ENCODE results near the gene VPS50. TPM values are rescaled to one million over a fixed set of nuclear protein-coding genes. Genes with fewer than 3 reads are reported as not detected.

Gene VPS50
- total RNA-seq (10 to 100 TPM; 14.3 to 23.0 (median 22.0) TPM), polyA plus RNA-seq (6.4 TPM)
- long read RNA-seq, donor 1, transcript VPS50-202 (28 exons, 3,613 nt): major isoform, 17 of 19 reads
- long read RNA-seq, donor 1, partial matches to known transcripts: 2 of 19 reads
- long read RNA-seq, donor 1, other reads (novel, unspliced or antisense): 0 of 19 reads
- long read RNA-seq, donor 2, transcript VPS50-202 (28 exons, 3,613 nt): major isoform, 13 of 21 reads
- long read RNA-seq, donor 2, partial matches to known transcripts: 1 of 21 reads
- long read RNA-seq, donor 2, other reads (novel, unspliced or antisense): 7 of 21 reads
- long read RNA-seq, donor 3, transcript VPS50-202 (28 exons, 3,613 nt): major isoform, 36 of 54 reads
- long read RNA-seq, donor 3, partial matches to known transcripts: 3 of 54 reads
- long read RNA-seq, donor 3, other reads (novel, unspliced or antisense): 15 of 54 reads
- long read RNA-seq, donor 4, transcript VPS50-202 (28 exons, 3,613 nt): major isoform, 8 of 12 reads
- long read RNA-seq, donor 4, partial matches to known transcripts: 1 of 12 reads
- long read RNA-seq, donor 4, other reads (novel, unspliced or antisense): 3 of 12 reads

DNA sequence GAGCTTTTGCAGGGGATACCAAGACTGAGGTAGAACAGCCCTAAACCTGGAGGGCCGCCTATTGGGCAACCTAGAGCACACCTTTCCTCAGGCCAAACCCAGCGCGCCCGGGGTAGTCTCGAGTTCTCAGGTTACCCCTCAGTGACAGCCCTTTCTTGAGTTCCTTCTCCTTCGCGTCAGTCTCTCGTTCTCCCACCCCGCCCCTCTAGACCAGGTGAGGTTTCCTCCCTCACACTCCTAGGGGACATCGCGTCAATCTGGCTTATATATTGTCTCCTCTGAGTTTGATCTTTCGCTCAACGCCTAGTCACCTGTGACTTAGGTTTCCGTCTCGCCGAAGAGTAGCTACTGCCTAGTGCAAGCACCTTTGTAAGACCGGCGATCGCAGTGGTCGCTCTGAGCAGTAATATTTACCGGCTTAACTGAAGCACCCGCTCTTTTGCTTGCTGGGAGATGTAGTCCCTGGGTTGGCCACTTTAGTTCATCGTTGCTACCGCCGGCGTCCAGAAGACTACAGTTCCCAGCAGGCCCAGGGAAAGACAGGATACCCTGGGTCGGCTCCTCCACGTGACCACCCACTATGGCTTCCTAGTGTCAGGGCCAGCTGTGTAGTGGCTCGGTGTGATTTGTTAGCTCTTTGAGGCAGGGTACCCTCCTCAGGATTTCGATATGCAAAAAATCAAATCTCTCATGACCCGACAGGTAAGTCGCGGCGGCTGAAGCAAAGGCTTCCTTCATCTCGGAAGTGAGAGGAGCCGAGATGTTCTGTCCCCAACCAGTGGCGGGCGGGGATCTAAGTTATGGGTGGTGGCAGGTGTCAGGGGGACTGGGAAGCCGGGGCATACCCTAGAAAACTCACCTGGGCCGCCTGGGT, at the start of gene VPS50:
TSS of gene VPS50 (plus strand) at position 568 of the 874 bp plus-strand sequence. CDS start at position 670, 102 bp downstream.
- intact Hi-C loops (cut with DNase I): no loop called here
- WGBS: under 1% methylated on average over 40 of the region's 40 CpGs
- Histone ChIP-seq H3K4me3 (ENCODE audit: low read length) (peak within 1 kb of the TSS; percentile 93), H3K27ac (ENCODE audit: low read length) (peak within 1 kb of the TSS; percentile 79), H3K4me1 (ENCODE audit: control insufficient read depth, insufficient read depth, low read length) (no peaks in the 10 kb centered on the region), H3K9me3 (ENCODE audit: control insufficient read depth, low read length) (no peaks in the 10 kb centered on the region), H3K27me3 (ENCODE audit: control insufficient read depth, insufficient read depth) (no peaks in the 10 kb centered on the region)
- DNase-seq (peak; percentile 95 to 97 (median 95)), ATAC-seq (peak; percentile 100)

DNA sequence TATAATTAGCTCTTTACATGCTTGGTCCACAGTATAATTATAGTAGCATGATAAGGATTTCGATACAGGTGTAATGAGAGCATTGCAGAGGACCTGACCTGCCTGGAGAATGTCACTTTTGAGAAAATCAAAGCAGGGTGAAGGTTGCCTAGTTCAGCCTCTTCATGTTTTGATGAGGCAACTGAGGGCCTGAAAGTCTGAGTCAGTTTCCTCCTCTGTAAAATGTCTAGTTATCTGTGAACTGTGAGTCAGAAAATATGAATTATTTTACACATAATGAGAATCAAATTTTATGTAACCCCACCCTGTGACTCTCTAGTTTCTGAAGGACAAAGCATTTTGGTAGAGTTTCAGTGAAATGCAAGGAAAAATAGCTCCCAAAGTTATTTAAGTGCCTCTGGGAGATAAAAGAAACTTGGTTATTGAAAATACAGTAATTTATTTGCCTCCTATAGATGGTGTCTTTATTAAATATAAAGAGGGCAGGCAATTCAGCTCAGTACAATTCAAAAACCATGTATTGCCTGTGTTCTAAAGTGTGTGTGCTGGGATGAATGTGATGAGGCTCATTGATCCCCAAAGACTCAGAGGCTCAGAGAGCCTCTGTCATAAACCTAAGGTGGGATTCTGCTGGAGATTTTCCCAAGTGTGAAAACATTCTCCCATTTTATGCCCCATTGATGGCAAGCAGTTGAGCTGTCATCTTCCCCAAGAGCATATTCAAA, 46.7 kb upstream of the VPS50 start:
- H3K4me3 ChIP-seq (ENCODE audit: low read length): no peak overlapping the region
- peaks cover 4% of the 10 kb centered on the region for H3K27me3 ChIP-seq (ENCODE audit: control insufficient read depth, insufficient read depth)
- 52% methylated on average over 1 of the region's 1 CpG for WGBS
- intact Hi-C loops (cut with DNase I): no loop called here
- DNase-seq: no peak
- H3K9me3 ChIP-seq (ENCODE audit: control insufficient read depth, low read length): no peaks in the 10 kb centered on the region
- no peaks in the 10 kb centered on the region for H3K4me1 ChIP-seq (ENCODE audit: control insufficient read depth, insufficient read depth, low read length)
- ATAC-seq: no peak
- no peak overlapping the region for H3K27ac ChIP-seq (ENCODE audit: low read length)

- WGBS: 72% methylated on average over 6 of the region's 6 CpGs
- intact Hi-C loops (cut with DNase I): no loop called here
Measured at GRCh38 chr7:93188870-93189634, 43.1 kb upstream of the VPS50 start.

DNA sequence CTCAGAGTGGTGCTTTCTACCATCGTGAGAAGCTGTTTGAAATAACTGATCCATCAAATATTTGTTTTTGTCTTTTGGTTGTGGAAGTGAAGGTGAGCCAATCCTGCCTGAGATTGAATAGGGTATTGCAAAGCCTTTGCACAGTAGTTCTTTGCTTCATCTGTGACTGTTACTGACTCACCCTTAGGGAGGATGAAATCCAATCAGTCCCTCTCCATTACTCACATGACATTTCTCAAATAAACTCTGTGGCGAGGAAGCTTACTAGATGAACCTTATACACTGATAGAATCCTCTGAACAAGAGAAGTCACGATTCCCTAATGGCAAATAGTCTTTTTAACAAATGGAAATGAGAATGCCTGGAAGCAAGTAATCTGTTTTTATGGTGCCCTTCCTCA, 37.8 kb upstream of the VPS50 start:
- Histone ChIP-seq H3K27ac (ENCODE audit: low read length) (no peak overlapping the region), H3K4me1 (ENCODE audit: control insufficient read depth, insufficient read depth, low read length) (no peaks in the 10 kb centered on the region), H3K4me3 (ENCODE audit: low read length) (no peak overlapping the region), H3K27me3 (ENCODE audit: control insufficient read depth, insufficient read depth) (no peaks in the 10 kb centered on the region), H3K9me3 (ENCODE audit: control insufficient read depth, low read length) (no peaks in the 10 kb centered on the region)
- no peak for ATAC-seq
- intact Hi-C loops (cut with DNase I): no loop called here
- 53% methylated on average over 3 of the region's 3 CpGs for WGBS
- DNase-seq: no peak

More at GRCh38 chr7:93188870-93189634, 43.1 kb upstream of the VPS50 start:
- no peak overlapping the region for H3K4me3 ChIP-seq (ENCODE audit: low read length)
- ATAC-seq (no peak), DNase-seq (no peak)
- H3K4me1 ChIP-seq (ENCODE audit: control insufficient read depth, insufficient read depth, low read length): no peaks in the 10 kb centered on the region
- no peaks in the 10 kb centered on the region for H3K9me3 ChIP-seq (ENCODE audit: control insufficient read depth, low read length)
- no peaks in the 10 kb centered on the region for H3K27me3 ChIP-seq (ENCODE audit: control insufficient read depth, insufficient read depth)
- no peak overlapping the region for H3K27ac ChIP-seq (ENCODE audit: low read length)

- no peak overlapping the region for H3K27ac ChIP-seq (ENCODE audit: low read length)
- DNase-seq (no peak), ATAC-seq (no peak)
- H3K4me1 ChIP-seq (ENCODE audit: control insufficient read depth, insufficient read depth, low read length): no peaks in the 10 kb centered on the region
- 81% methylated on average over 2 of the region's 2 CpGs for WGBS
- intact Hi-C loops (cut with DNase I): no loop called here
- no peak overlapping the region for H3K4me3 ChIP-seq (ENCODE audit: low read length)
- no peaks in the 10 kb centered on the region for H3K9me3 ChIP-seq (ENCODE audit: control insufficient read depth, low read length)
- H3K27me3 ChIP-seq (ENCODE audit: control insufficient read depth, insufficient read depth): no peaks in the 10 kb centered on the region
Measured at GRCh38 chr7:93196336-93196735, 35.8 kb upstream of the VPS50 start.

DNA sequence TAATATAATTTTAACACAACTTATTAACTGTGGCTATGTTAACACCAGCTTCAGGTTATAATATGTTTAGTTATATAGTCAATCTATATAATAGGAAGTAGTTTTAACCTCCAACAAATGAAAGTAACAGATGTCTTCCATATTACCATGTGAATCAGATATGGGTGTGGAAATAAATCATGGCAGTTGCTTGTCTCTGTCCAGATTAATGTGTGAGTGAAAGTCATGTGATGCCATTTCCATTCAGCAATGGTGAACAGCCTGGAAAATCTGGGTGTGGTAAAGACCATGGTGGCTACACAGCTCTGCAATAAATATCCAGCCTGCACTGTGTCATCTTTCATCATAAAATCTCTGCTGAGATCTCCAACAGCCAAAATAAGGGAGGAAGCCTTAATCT, 33.7 kb upstream of the VPS50 start:
- no peak for ATAC-seq
- no peak for DNase-seq
- H3K9me3 ChIP-seq (ENCODE audit: control insufficient read depth, low read length): no peaks in the 10 kb centered on the region
- no peak overlapping the region for H3K4me3 ChIP-seq (ENCODE audit: low read length)
- H3K27ac ChIP-seq (ENCODE audit: low read length): no peak overlapping the region
- H3K27me3 ChIP-seq (ENCODE audit: control insufficient read depth, insufficient read depth): no peaks in the 10 kb centered on the region
- no peaks in the 10 kb centered on the region for H3K4me1 ChIP-seq (ENCODE audit: control insufficient read depth, insufficient read depth, low read length)
- intact Hi-C loops (cut with DNase I): no loop called here

DNA sequence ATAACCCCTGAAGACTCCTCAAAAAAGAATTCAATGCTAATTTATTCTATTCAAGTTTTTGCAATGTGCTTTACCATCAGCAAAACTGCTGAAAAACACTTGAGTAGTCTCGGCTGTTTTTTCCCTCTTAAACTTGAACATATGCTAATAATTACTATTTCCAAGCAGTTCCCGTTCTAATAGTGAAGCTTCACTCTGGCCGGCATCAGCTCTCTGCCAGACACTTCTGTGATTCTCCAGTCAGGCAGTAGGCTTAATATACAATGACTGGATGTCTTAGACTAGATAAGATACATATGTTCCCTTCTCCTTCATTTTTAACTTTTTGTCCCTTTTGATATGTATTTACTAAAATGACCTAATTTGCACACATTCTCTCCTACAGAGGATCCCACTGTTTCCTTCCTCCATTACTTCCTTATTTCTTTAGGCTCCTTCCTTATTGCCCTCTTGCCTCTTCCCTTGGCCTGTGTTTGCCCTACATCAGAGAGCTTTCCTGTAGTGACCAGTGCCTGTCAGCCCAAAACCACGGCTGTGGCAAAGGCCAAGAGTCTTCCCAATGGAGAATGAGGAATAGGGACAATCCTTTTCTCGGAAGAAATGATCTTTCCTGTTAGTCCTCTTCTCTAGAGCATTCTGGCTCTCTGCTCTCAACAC, 29.4 kb upstream of the VPS50 start:
- Histone ChIP-seq H3K4me1 (ENCODE audit: control insufficient read depth, insufficient read depth, low read length) (no peaks in the 10 kb centered on the region), H3K27ac (ENCODE audit: low read length) (no peak overlapping the region), H3K9me3 (ENCODE audit: control insufficient read depth, low read length) (no peaks in the 10 kb centered on the region), H3K4me3 (ENCODE audit: low read length) (no peak overlapping the region), H3K27me3 (ENCODE audit: control insufficient read depth, insufficient read depth) (no peaks in the 10 kb centered on the region)
- 58% methylated on average over 5 of the region's 5 CpGs for WGBS
- no peak for DNase-seq
- intact Hi-C loops (cut with DNase I): no loop called here
- no peak for ATAC-seq

GRCh38 chr7:93203496-93203895, 28.7 kb upstream of the VPS50 start:
- DNase-seq: no peak
- no peak for ATAC-seq
- no peaks in the 10 kb centered on the region for H3K4me1 ChIP-seq (ENCODE audit: control insufficient read depth, insufficient read depth, low read length)
- no peak overlapping the region for H3K27ac ChIP-seq (ENCODE audit: low read length)
- H3K27me3 ChIP-seq (ENCODE audit: control insufficient read depth, insufficient read depth): no peaks in the 10 kb centered on the region
- 78% methylated on average over 3 of the region's 3 CpGs for WGBS
- H3K4me3 ChIP-seq (ENCODE audit: low read length): no peak overlapping the region
- H3K9me3 ChIP-seq (ENCODE audit: control insufficient read depth, low read length): no peaks in the 10 kb centered on the region
- intact Hi-C loops (cut with DNase I): no loop called here

DNA sequence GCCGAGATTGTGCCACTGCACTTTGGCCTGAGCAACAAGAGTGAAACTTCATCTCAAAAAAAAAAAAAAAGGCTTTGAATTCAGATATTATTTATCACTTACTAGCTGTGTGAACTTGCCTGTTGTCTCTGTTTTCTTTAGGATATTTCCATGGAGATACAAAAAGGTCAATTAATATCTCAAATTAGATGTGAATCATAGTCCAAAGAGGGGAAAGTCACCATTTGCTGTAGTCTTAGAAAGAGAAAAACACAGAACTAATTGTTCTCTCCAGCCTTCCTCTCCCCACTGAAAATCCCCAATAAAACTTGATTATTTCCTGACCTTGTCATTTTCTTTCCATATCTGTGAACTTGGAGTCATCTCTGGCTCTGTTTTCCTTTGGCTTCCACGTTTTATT, 27.1 kb upstream of the VPS50 start:
- ATAC-seq: no peak

More for the DNA sequence above, 27.1 kb upstream of the VPS50 start:
- 57% methylated on average over 2 of the region's 2 CpGs for WGBS
- Histone ChIP-seq H3K9me3 (ENCODE audit: control insufficient read depth, low read length) (no peaks in the 10 kb centered on the region), H3K4me1 (ENCODE audit: control insufficient read depth, insufficient read depth, low read length) (no peaks in the 10 kb centered on the region), H3K27ac (ENCODE audit: low read length) (no peak overlapping the region), H3K4me3 (ENCODE audit: low read length) (no peak overlapping the region), H3K27me3 (ENCODE audit: control insufficient read depth, insufficient read depth) (no peaks in the 10 kb centered on the region)
- DNase-seq: no peak
- intact Hi-C loops (cut with DNase I): no loop called here
